Stimulated activated CD8-positive, alpha-beta memory T cell treated with anti-CD3 and anti-CD28 coated beads, Interleukin-7, amount 100 ng/mL, for 1 hour (primary cell): ENCODE results near the gene CCR8.
"Not testable (repeated sequence)": the region's sequence is repeated elsewhere in the genome, so short reads cannot be mapped to it uniquely, and the experiment has no call there.

Source experiments
- DNase-seq, 2 donors: peaks; one replicate each; pipeline ENCODE4 v3.0.0-alpha.2; 2020; ENCODE audit warnings: low read depth in 2 of 2

CCR8 gene

GRCh38 chr3:39315420-39315819 lies 14.1 kb upstream of the CCR8 start:
- no peak for DNase-seq

- no peak for DNase-seq
Observed at GRCh38 chr3:39317571-39318169, 11.8 kb upstream of the CCR8 start.

DNA sequence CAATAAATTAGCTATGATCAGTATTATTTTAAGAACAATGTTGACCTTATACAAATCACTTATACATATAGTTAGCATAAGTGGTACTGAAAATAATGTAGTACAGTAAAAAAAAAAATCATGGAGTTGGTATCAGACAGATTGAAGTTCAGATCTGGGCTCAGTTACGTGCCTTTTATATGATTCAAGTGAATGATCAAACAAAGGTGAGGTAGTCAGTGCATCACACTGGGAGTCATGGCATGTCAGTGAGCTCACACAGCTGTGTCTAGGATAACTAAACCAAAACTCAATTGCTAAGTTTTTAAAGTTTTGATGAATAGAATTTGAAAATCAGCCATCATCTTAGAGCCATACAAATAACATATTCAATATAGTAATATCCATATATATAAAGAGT lies 11.2 kb upstream of the CCR8 start:
- no peak for DNase-seq

GRCh38 chr3:39319249-39319648 lies 10.3 kb upstream of the CCR8 start:
- DNase-seq, result no peak

GRCh38 chr3:39321574-39321983 lies 7.9 kb upstream of the CCR8 start:
- not testable (repeated sequence) for DNase-seq

DNA sequence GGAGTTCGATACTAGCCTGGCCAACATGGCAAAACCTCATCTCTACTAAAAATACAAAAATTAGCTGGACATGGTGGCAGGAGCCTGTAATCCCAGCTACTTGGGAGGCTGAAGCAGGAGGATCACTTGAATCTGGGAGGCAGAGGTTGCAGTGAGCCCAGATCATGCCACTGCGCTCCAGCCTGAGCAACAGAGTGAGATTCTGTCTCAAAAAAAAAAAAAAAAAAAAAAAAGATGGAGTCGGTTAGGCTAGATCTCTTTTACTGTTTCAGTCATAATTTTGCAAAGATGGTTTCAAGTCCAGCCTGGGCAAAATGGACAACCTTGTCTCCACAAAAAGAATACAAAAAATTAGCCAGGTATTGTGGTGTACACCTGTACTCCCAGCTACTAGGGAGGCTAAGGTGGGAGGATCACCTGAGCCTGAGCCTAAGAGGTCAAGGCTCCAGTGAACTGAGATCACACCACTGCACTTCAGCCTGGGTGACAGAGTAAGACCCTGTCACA lies 7.2 kb upstream of the CCR8 start:
- DNase-seq, result not testable (repeated sequence)

DNA sequence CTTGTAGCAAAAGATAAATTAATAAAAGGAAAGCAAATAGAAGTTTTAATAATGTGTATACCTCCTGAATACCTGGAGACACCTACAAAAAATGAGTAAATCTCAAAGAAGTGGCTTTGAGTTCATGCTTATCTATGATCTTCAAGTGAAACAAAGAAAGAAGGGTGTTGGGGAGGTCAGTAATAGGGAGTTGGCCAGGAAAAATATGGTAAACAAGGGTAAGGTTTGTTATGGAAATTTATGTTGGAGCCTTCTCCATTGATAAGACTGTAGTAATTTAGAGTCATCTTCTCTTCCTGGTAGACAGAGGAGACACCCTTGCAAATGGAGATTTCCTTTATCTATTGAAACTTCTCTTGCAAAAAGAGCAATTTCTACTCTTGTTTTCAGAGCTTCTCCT lies 6.6 kb upstream of the CCR8 start:
- no peak for DNase-seq

DNA sequence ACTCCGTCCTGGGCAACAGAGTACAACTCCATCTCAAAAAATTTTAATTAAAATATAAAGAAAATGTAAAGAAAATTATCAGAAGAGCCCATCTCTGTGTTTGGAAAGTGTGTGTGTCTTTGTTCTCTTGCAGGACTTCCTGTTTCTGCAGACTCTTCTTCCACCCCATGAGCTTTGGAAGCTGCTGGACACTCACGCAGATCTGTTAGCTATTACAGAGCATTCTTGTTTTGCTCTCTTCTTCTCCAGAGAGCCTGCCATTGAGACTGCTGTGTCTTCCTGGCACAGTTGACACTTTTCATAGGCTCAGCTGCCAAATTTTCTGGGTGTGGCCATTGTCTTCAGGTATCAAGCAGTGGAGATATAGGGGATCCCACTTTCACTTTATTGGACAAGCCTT lies 6.0 kb upstream of the CCR8 start:
- no peak for DNase-seq

DNA sequence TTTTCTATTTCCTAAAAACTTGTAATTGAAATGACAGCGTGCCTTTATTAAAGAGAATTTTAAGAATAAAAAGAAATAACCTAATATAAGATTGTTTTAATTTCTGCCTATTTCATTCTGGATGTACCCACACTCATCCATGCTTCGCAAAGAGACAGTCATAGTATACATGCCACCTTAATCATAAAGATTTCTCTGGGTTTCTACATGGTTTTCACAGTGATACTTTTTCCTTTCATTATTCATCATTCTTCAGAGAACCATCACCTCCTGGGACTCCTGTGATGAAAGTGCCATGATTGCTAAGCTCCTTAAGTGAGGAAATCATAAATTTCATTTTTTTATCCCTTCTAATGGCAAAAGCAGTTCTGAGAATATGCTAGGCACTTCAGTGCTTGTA lies 4.3 kb upstream of the CCR8 start:
- no peak for DNase-seq

DNA sequence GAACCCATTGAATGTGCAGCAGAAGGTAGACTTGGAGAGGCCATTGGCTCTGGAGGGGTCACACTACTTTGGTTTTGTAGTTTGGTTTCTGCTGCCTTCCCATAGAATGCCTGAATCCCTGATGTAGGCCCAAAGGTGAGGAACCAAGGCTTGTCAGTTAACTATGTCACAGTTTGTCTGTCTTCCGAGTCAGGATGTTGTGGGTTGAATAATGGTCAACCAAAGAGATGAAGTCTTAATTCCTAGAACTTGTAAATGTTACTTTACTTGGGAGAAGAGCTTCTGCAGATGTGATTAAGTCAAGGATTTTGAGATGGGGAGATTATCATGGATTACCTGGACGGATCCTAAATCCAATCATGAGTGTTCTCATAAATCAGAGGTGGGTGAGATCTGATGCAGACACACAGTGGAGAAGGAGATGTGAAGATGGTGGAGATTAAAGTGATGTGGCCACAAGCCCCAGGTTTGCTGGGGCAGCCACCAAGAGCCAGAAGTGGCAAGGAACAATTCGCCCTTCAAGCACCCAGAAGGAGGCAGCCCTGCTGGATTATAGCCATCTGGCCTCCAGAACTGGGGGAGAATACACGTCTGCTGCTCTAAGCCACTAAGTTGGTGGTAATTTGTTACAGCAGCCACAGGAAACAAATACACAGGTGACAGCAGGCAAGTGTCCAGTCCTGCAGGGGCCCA lies 2.3 kb upstream of the CCR8 start:
- DNase-seq, result no peak

DNA sequence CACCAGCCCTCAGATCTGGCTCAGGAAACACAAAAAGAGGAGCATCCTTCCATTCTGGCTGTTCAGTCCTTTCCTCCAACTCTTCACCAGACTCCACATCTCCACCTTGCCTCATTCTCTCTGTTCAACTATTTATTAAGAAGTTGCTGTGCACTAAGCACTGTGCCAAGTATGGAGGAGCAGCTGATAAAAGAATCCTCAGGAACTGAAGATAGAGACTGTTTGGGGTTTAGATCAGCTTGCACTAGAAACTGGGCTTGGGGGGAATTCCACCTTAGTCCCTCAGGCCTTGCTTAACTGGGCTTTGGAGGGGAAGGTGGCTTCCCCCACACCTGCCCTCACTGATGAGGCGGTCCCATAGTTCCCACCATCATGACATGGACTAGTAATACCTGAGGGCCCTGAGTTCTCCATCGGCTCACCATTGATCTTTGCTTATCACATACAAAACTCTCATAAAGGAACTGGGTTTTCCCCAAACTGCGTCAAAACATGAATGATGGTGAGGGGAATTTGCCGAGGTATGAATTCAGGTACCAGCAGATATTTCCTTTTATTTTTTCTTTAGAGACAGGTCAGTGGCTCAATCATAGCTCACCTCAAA lies 1.7 kb upstream of the CCR8 start:
- no peak for DNase-seq

DNA sequence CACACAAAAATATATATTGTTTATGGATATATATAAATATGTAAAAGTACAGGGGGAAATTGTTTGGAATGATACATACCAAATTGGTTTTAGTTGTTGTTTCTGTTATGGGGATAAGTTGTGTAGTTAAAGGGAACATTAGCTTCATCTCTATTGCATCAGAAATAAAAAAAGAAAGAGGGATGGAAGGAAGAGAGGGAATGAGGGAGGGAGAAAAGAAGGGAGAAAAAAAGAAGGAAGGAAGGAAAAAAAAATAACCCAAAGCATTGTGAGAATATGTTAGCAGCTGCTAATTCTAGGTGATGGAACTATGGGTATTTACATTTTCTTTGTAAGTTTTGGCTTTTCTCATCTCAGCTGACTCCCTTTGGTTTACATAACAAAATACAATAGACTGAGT lies 1.3 kb downstream of the CCR8 start:
- DNase-seq, result no peak

DNA sequence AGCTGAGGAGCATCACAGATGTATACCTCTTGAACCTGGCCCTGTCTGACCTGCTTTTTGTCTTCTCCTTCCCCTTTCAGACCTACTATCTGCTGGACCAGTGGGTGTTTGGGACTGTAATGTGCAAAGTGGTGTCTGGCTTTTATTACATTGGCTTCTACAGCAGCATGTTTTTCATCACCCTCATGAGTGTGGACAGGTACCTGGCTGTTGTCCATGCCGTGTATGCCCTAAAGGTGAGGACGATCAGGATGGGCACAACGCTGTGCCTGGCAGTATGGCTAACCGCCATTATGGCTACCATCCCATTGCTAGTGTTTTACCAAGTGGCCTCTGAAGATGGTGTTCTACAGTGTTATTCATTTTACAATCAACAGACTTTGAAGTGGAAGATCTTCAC lies 3.0 kb downstream of the CCR8 start:
- no peak for DNase-seq

DNA sequence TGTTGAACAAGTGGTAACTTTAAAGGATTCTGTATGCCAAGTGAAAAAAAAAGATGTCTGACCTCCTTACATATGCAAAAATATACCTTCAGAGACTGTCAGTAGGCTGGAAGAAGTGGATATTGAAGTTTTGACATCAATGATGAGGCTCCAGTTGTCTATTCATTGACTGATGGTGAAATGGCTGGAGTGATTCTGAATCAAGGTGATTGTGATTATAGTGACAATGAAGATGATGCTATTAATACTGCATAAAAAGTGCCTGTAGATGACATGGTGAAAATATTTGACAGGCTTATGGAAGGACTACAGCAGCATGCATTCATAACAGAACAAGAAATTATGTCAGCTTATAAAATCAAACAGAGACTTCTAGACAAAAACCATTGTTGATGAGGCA lies 4.1 kb downstream of the CCR8 start:
- DNase-seq, result no peak

DNA sequence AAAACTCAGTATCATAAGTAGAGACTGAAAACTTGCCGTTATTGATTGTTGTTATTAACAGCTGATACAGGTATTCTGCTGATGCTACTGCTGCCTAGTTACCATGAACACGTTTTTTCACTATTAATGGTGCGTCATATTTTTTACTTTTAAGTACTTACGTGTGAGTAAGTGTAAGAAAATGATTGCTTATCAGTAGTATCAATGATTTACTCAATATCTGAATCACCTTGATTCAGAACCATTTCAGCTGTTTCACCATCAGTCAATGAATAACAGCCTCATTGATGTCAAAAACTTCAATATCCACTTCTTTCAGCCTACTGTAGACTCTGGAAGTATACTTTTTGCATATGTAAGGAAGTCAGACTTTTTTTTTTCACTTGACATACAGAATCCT lies 4.7 kb downstream of the CCR8 start:
- no peak for DNase-seq

GRCh38 chr3:39338201-39338600 lies 8.7 kb downstream of the CCR8 start:
- DNase-seq, result no peak

DNA sequence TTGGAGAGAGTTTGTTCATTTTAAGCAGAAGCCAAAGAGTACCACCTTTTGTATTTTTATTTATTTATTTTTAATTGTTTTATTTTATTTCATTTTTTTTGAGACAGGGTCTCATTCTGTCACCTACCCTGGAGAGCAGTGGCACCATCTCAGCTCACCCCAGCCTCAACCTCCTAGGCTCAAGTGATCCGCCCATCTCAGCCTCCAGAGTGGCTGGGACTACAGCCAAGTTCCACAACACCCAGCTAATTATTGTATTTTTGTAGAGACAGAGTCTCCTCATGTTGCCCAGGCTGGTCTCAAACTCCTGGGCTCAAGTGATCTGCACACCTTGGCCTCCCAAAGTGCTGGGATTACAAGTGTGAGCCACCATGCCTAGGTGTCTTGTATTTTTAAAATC lies 9.6 kb downstream of the CCR8 start:
- DNase-seq, result no peak

DNA sequence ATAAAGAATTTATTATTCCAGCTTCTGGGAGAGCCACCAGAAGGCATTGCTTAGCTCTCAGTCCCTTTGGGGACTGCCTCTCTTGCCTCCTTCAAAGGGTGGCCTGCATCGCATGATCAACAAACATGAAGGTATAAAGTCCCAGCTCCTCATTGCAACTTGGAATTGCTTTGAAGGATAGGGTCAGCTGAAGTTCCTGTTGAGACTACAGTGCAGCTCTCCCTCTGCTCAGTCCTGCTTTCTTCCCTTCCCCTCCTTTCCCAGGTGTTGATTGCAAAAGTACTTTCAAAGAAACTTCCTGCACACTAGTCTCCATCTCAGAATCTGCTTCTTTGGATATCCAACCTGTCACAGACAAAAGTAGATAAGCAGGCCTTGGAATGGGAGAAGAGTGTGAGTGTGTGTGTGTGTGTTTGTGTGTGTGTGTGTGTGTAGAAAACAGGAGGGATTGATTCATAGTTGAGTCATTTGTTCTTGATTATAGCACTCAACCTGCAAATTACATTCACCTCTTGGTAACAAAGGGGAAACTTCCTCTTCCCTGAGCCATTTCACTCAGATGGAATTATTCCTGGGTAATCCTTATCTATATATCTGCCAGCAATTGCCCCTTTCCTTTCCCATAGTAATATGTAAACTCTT lies 13.7 kb downstream of the CCR8 start:
- DNase-seq, result no peak

DNA sequence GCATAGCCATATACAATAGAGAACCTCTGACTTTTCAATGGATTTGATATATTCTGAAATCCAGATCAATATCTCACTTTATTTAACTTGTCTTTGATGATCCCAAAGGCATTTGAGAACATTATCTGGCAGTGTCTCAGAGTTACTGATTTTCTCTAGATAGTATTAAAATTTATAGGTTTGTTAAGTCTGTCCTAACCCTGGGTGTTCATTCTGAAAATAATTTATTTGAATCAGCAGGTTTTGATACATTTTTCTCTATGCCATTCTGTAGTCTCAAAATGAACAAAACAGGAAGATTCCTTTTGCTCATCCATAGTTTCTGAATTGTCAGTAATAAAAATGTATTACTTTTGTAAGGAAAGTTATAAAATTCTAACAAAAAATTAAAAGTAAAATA lies 14.3 kb downstream of the CCR8 start:
- no peak for DNase-seq

DNA sequence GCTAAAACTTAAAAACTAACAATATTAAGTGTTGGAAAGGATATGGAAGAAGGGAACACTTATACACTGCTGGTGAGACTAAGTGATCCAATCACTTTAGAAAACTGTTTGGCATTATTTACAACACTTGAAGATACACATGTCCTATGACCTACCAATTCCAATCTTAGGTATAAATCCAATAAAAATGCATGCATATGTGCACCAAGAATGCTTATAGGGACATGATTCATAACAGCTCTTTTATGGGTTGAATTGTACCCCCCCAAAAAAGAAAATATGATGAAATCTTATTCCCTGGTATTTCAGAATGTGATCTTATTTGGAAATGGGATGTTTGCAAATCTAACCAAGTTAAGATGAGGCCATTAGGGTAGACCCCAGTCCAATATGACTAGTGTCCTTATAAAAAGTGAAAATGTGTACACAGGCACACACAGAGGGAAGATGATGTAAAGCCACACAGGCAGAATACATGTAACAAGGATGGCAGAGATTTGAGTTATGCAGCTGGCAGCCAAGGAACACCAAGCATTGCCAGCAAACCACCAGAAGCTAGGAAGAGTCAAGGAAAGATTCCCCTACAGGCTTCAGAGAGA lies 15.3 kb downstream of the CCR8 start:
- no peak for DNase-seq

DNA sequence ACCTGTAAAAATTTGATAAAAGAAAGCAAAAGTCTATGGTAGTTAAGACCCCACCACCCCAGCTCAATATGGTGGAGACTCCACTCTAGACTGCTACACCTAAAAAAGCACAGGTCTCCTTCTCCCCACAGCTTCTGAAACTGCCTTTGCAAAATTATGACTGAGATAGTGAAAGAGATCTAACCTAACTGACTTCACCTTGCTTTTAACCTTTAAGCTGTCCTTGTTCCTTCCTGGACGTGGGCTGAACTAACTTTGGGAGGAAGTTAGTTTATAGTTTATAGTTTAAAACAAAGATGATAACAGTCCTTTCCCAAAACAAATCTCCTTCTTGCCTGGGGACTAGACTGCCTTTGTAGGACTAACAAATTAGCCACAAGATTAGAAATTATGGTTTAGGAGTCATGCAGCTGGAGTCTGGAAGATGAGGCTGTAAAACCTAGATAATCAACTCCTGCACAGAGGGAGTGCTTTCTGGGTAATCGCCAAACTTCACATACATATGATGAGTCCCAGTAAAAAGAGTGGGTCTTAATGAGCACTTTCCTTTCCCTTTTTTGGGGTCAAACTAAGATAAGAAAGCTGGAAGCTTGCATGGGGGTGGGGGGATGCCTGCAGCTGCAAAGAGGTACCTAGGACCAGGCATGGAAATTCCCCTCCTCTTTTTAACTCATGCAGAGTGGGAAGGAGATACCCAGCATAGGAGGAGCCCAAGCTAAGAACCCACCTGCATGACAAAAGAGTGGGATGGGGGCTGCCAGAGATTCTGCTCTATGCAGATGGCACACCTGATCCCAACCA lies 17.5 kb downstream of the CCR8 start:
- no peak for DNase-seq

DNA sequence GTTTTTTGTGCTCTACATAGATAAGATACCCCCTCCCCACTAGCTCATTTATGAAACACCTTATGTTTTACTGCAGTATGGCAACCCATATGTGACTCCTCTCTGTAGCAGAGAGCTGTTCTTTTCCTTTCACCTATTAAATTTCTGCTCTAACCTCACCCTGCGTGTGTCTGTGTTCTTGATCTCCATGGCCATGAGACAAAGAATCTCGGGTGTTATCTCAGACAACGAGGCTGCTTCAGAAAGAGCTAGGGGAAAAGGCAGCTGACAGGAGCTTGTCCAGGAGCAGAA lies 18.0 kb downstream of the CCR8 start:
- DNase-seq, result no peak
